K562 (cell line): ENCODE results near the gene RIPPLY3. TPM values are rescaled to one million over a fixed set of nuclear protein-coding genes. Genes with fewer than 3 reads are reported as not detected.
A peak's percentile ranks its signal among the peaks of the same experiment; 100 is the strongest.

ENCODE experiments used
- CGGBP1 ChIP-seq: fragments of 250-450 bp; sonication (Bioruptor Pico); IDR thresholded peaks from 2 replicates; pipeline ENCODE4 v1.9.0; 2021; ENCODE audit warnings: mild to moderate bottlenecking
- CREB3 ChIP-seq: fragments of 450-650 bp; conservative IDR thresholded peaks from 2 replicates; pipeline ENCODE4 v1.6.1; 2016; ENCODE audit warnings: missing genetic modification characterization, low read depth, mild to moderate bottlenecking, missing compliant biosample characterization, moderate library complexity
- E4F1 ChIP-seq: fragments of 250-450 bp; sonication (Bioruptor Pico); IDR thresholded peaks from 2 replicates; pipeline ENCODE4 v1.5.0; 2021; ENCODE audit warnings: mild to moderate bottlenecking, borderline replicate concordance
- HOXB6 ChIP-seq: fragments of 250-450 bp; sonication (Bioruptor Pico); IDR thresholded peaks from 2 replicates; pipeline ENCODE4 v1.5.1; 2022; ENCODE audit warnings: mild to moderate bottlenecking, borderline replicate concordance
- MAZ ChIP-seq, 2 experiments: fragments of 450-650 bp in 1 of 2; sonication (generic) in 1 of 2; formaldehyde crosslinking; IDR thresholded peaks in 1 of 2; conservative IDR thresholded peaks in 1 of 2; 2 replicates each; pipeline versions ENCODE4 v1.4.0 to v1.5.0; 2020; ENCODE audit warnings: mild to moderate bottlenecking in 1 of 2, missing genetic modification reagents in 1 of 2
- MNT ChIP-seq, 2 experiments: fragments of 450-650 bp; conservative IDR thresholded peaks; 2 replicates each; pipeline ENCODE4 v1.6.1; 2017; ENCODE audit warnings: mild to moderate bottlenecking in 2 of 2, moderate library complexity in 2 of 2
- MTA3 ChIP-seq: fragments of 450-650 bp; formaldehyde crosslinking; IDR thresholded peaks from 2 replicates; pipeline ENCODE4 v1.6.1; 2017; ENCODE audit warnings: mild to moderate bottlenecking, borderline replicate concordance
- PURB ChIP-seq: sonication (generic); formaldehyde crosslinking; IDR thresholded peaks from 2 replicates; pipeline ENCODE4 v1.9.0; 2021; ENCODE audit warnings: low read depth, mild to moderate bottlenecking, missing genetic modification reagents
- SMARCE1 ChIP-seq: fragments of 450-650 bp; IDR thresholded peaks from 2 replicates; pipeline ENCODE4 v1.7.1; 2016; ENCODE audit warnings: mild to moderate bottlenecking
- TEAD1 ChIP-seq, 2 experiments: fragments of 450-650 bp in 1 of 2; sonication (generic) in 1 of 2; formaldehyde crosslinking; IDR thresholded peaks; 2 replicates each; pipeline versions ENCODE4 v1.4.0 to v1.8.0; 2020 to 2022; ENCODE audit warnings: mild to moderate bottlenecking in 2 of 2, missing genetic modification reagents in 1 of 2
- TRIM28 ChIP-seq: fragments of 450-650 bp; IDR thresholded peaks from 2 replicates; pipeline ENCODE4 v1.6.1; 2017
- UBTF ChIP-seq, 2 experiments: IDR thresholded peaks; 2 replicates each; pipeline ENCODE4 v1.6.1; 2012; ENCODE audit warnings: improper control_type of control experiment in 2 of 2, low read depth in 2 of 2, low read length in 2 of 2, borderline replicate concordance in 1 of 2
- VEZF1 ChIP-seq: fragments of 200-800 bp; sonication (Bioruptor generic); IDR thresholded peaks from 2 replicates; pipeline ENCODE4 v1.6.1; 2017; ENCODE audit warnings: missing genetic modification characterization, missing compliant biosample characterization
- polyA plus RNA-seq, 8 experiments: library from polyadenylated mRNA; depleted of rRNA in 4 of 8; stranded (reverse) in 5 of 8; unstranded in 3 of 8; fragments of >200 nt; fragmentation: Nextera tagmentation in 2 of 8; fragmentation: Illumina TruSeq in 1 of 8; extraction: Ambion mirVana in 2 of 8; extraction: Trizol in 1 of 8; gene quantifications; 2 replicates each; pipeline versions ENCODE4 v1.2.1 to v1.2.3, GENCODE V29; 2011 to 2014; ENCODE audit warnings: inconsistent platforms in 1 of 8, missing spikeins in 1 of 8
- total RNA-seq, 7 experiments: library from RNA; depleted of rRNA in 6 of 7; stranded (reverse); fragments of >200 nt in 6 of 7; fragmentation: Illumina TruSeq in 2 of 7; extraction: Trizol in 2 of 7; gene quantifications; 2 replicates each; pipeline versions ENCODE4 v1.2.1 to v1.2.3, GENCODE V29; 2011 to 2021; ENCODE audit warnings: low replicate concordance in 1 of 7

The RIPPLY3 gene
- total and polyA plus RNA-seq, 9 of the 15 experiments (the other 6 are each of a cell fraction or from before 2014, with no cell fraction given) = not detected

- TF ChIP-seq UBTF (IDR thresholded peaks at IDR 0.05; ENCODE audit: borderline replicate concordance in 1 of 2, low read depth in 2 of 2, low read length in 2 of 2) (0 out of 4 replicates have a peak, but pooled peaks of 1 of the 2 experiments have one; percentile 10), CGGBP1 (no peak), MAZ (CRISPR knock-in tag; conservative IDR thresholded peaks at IDR 0.05 in 1 of 2, IDR thresholded peaks at IDR 0.05 in 1 of 2) (0 out of 4 replicates have a peak, but pooled peaks of 1 of the 2 experiments have one; percentile 11), CREB3 (0 out of 2 replicates have a peak, but pooled peaks have one; percentile 30), E4F1 (no peak), VEZF1 (CRISPR knock-in tag) (peak; percentile 90), MTA3 (no peak), SMARCE1 (0 out of 2 replicates have a peak, but pooled peaks have one; percentile 36), TRIM28 (0 out of 2 replicates have a peak, but pooled peaks have one; percentile 30), PURB (CRISPR knock-in tag) (no peak), MNT (conservative IDR thresholded peaks at IDR 0.05) (peak in 1 of 2 experiments; percentile 17; a peak in 1 of 4 replicates), TEAD1 (CRISPR knock-in tag; IDR thresholded peaks at IDR 0.05) (no peak), HOXB6 (no peak)
Measured at GRCh38 chr21:36966821-36967768, 39.4 kb upstream of the RIPPLY3 start (continued).
